CD4-positive, alpha-beta memory T cell (primary cell): Measurements from ENCODE around the gene SLC6A6. TPM values are rescaled to one million over a fixed set of nuclear protein-coding genes. Genes with fewer than 3 reads are reported as not detected.
"Not testable (repeated sequence)": the region's sequence is repeated elsewhere in the genome, so short reads cannot be mapped to it uniquely, and the experiment has no call there.

Experiments
- CTCF ChIA-PET: fragments of 350-600 bp; sonication (Branson Sonifier 250); formaldehyde crosslinking; loops from one replicate; lab custom pipeline; 2021; ENCODE audit warnings: inconsistent platforms; ENCODE audit not compliant: partially characterized antibody; lab: Charles Lee
- POLR2A ChIA-PET: fragments of 350-600 bp; sonication (Branson Sonifier 250); formaldehyde crosslinking; loops from one replicate; lab custom pipeline; 2021; ENCODE audit not compliant: partially characterized antibody; lab: Charles Lee
- DNase-seq, 5 donors: peaks; one replicate each; pipeline versions ENCODE4 v3.0.0 to v3.0.0-alpha.2; 2020 to 2022; ENCODE audit warnings: mixed read lengths in 1 of 5
- H3K27ac ChIP-seq: one replicate; pipeline ENCODE4 v1.7.0; 2013; ENCODE audit warnings: low read depth, low read length
- H3K27me3 ChIP-seq: 2 replicates; pipeline ENCODE4 v1.7.0; 2013; ENCODE audit warnings: mild to moderate bottlenecking, low read length, moderate library complexity; ENCODE audit not compliant: insufficient read depth
- H3K36me3 ChIP-seq: 2 replicates; pipeline ENCODE4 v1.7.0; 2013; ENCODE audit warnings: mild to moderate bottlenecking, low read length, moderate library complexity; ENCODE audit not compliant: insufficient read depth
- H3K4me1 ChIP-seq: 2 replicates; pipeline ENCODE4 v1.7.0; 2013; ENCODE audit warnings: mild to moderate bottlenecking, low read length, moderate library complexity; ENCODE audit not compliant: insufficient read depth
- H3K4me3 ChIP-seq, 2 donors: one replicate each; pipeline ENCODE4 v1.7.0; 2013; ENCODE audit warnings: low read length in 2 of 2, mild to moderate bottlenecking in 1 of 2
- H3K9me3 ChIP-seq, 2 donors: one replicate each; pipeline ENCODE4 v1.7.0; 2013; ENCODE audit warnings: low read length in 2 of 2, control low read depth in 1 of 2; ENCODE audit not compliant: control insufficient read depth in 1 of 2
- H3K27ac Mint-ChIP-seq, 7 donors: one replicate each; pipeline ENCODE4 v1.8.0; 2020 to 2021; ENCODE audit warnings: mixed read lengths in 7 of 7, mild to moderate bottlenecking in 6 of 7, inconsistent platforms in 3 of 7, moderate library complexity in 3 of 7
- H3K27me3 Mint-ChIP-seq, 2 donors: one replicate each; pipeline ENCODE4 v1.8.0; 2020 to 2021; ENCODE audit warnings: mixed read lengths in 2 of 2
- H3K36me3 Mint-ChIP-seq, 2 donors: one replicate each; pipeline ENCODE4 v1.8.0; 2020 to 2021; ENCODE audit warnings: mixed read lengths in 2 of 2, inconsistent platforms in 1 of 2, mild to moderate bottlenecking in 1 of 2
- H3K4me1 Mint-ChIP-seq, 4 donors: one replicate each; pipeline ENCODE4 v1.8.0; 2020 to 2021; ENCODE audit warnings: mixed read lengths in 4 of 4, mild to moderate bottlenecking in 1 of 4
- H3K4me3 Mint-ChIP-seq, 8 donors: one replicate each; pipeline ENCODE4 v1.8.0; 2020 to 2021; ENCODE audit warnings: mixed read lengths in 8 of 8, mild to moderate bottlenecking in 7 of 8, moderate library complexity in 6 of 8, inconsistent platforms in 3 of 8
- H3K9me3 Mint-ChIP-seq, 8 donors: one replicate each; pipeline ENCODE4 v1.8.0; 2020 to 2021; ENCODE audit warnings: mixed read lengths in 8 of 8, mild to moderate bottlenecking in 5 of 8, inconsistent platforms in 3 of 8, moderate library complexity in 1 of 8
- intact Hi-C: fragments of 100-400 bp; cut with micrococcal nuclease; formaldehyde crosslinking; loops from one replicate; pipeline ENCODE4 v1.15.1; 2023
- polyA plus RNA-seq, 2 donors: library from polyadenylated mRNA; unstranded; fragments of 300-500 nt; fragmentation: Illumina TruSeq; gene quantifications; one replicate each; pipeline ENCODE4 v1.2.3, GENCODE V29; 2021
- total RNA-seq, 2 experiments: library from RNA; stranded (reverse); gene quantifications; one replicate each; pipeline ENCODE4 v1.2.3, GENCODE V29; 2021

Gene SLC6A6
- total and polyA plus RNA-seq, 4 experiments from 2014 or later = 3.8 to 51.8 (median 29.7) TPM

- no peaks in the 10 kb centered on the region for H3K4me1 ChIP-seq
- Mint-ChIP-seq H3K27me3 (peaks cover 0 to 2% of the 10 kb centered on the region in 2 donors), H3K4me3 (no peak overlapping the region), H3K4me1 (peaks cover 0 to 2% (median under 1%) of the 10 kb centered on the region in 4 donors), H3K9me3 (peaks cover 0 to 2% (median 0%) of the 10 kb centered on the region in 8 donors), H3K27ac (no peak overlapping the region), H3K36me3 (no peaks in the 10 kb centered on the region)
- H3K27ac ChIP-seq = no peak overlapping the region
- intact Hi-C loops = no loop called here
- no peaks in the 10 kb centered on the region for H3K9me3 ChIP-seq
- DNase-seq = no peak
- CTCF ChIA-PET = interaction anchor here (0.9 to 1.5 kb wide), 3 partner anchors 12 to 252 kb away, joined by 3 to 4 read pairs (median 3); no protein-coding TSS in a partner anchor
- no peak overlapping the region for H3K4me3 ChIP-seq
- H3K27me3 ChIP-seq = no peaks in the 10 kb centered on the region
- POLR2A ChIA-PET = no interaction called here
- no peaks in the 10 kb centered on the region for H3K36me3 ChIP-seq
Observed at GRCh38 chr3:14512942-14513327, 110.5 kb downstream of the SLC6A6 start.

GRCh38 chr3:14513566-14514322 is 111.3 kb downstream of the SLC6A6 start:
- H3K36me3 ChIP-seq = no peaks in the 10 kb centered on the region
- no peaks in the 10 kb centered on the region for H3K27me3 ChIP-seq
- intact Hi-C loops = no loop called here
- H3K27ac ChIP-seq = no peak overlapping the region
- Mint-ChIP-seq H3K27ac (no peak overlapping the region), H3K36me3 (no peaks in the 10 kb centered on the region), H3K4me3 (no peak overlapping the region), H3K9me3 (peaks cover 0 to 2% (median 0%) of the 10 kb centered on the region in 8 donors), H3K27me3 (peaks cover 0 to 2% of the 10 kb centered on the region in 2 donors), H3K4me1 (peaks cover 0 to under 1% (median 0%) of the 10 kb centered on the region in 4 donors)
- no peaks in the 10 kb centered on the region for H3K4me1 ChIP-seq
- CTCF ChIA-PET = interaction anchor here (0.9 to 1.5 kb wide), 3 partner anchors 13 to 253 kb away, joined by 3 to 4 read pairs (median 3); no protein-coding TSS in a partner anchor
- POLR2A ChIA-PET = no interaction called here
- no peaks in the 10 kb centered on the region for H3K9me3 ChIP-seq
- no peak for DNase-seq
- H3K4me3 ChIP-seq = no peak overlapping the region

DNA sequence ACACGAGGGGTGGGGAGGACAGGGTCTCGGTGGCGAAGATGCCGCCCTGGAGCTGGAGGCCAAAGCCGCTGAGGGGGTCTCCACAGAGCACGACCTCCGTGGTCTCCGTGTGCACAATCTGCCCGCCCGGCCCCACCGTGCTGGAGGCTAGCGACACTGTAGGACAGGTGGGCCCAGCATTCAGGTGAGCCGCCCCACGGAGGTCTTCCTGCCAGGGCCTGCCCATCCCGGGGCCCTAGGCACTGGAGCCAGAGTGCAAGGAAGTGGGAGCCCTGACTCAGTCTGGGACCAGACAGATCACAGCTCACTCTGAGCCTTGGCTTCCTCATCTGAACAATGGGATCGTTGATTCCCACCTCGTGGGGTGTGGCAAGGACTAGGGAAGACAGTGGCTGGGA is 111.9 kb downstream of the SLC6A6 start:
- ChIA-PET CTCF (interaction anchor here (1.4 kb wide), 1 partner anchor 14 kb away, joined by 3 read pairs; no protein-coding TSS in a partner anchor), POLR2A (no interaction called here)
- Histone ChIP-seq H3K9me3 (no peaks in the 10 kb centered on the region), H3K27ac (no peak overlapping the region), H3K36me3 (no peaks in the 10 kb centered on the region), H3K27me3 (no peaks in the 10 kb centered on the region), H3K4me1 (no peaks in the 10 kb centered on the region), H3K4me3 (no peak overlapping the region)
- H3K4me3 Mint-ChIP-seq = no peak overlapping the region
- no peaks in the 10 kb centered on the region for H3K4me1 Mint-ChIP-seq
- peaks cover 0 to 2% (median 0%) of the 10 kb centered on the region in 8 donors for H3K9me3 Mint-ChIP-seq
- H3K27me3 Mint-ChIP-seq = peaks cover 0 to 1% of the 10 kb centered on the region in 2 donors
- intact Hi-C loops = no loop called here
- no peak overlapping the region for H3K27ac Mint-ChIP-seq
- H3K36me3 Mint-ChIP-seq = no peaks in the 10 kb centered on the region
- DNase-seq = no peak

DNA sequence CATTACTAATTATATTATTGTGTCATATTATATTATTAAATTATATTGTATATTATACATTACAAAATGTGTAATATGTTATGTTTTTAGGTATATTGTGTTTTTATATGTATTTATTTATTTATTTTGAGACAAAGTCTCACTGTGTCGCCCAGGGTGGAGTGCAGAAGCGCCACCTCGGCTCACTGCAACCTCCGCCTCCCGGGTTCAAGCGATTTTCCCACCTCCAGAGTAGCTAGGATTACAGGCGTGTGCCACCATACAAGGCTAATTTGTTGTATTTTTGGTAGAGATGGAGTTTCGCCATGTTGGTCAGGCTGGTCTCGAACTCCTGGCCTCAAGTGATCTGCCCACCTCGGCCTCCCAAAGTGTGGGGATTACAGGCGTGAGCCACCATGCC is 113.1 kb downstream of the SLC6A6 start:
- DNase-seq, H3K27me3 ChIP-seq, H3K9me3 Mint-ChIP-seq, POLR2A ChIA-PET, intact Hi-C loops, H3K9me3 ChIP-seq, H3K27ac Mint-ChIP-seq, H3K4me1 ChIP-seq, H3K27ac ChIP-seq, H3K4me1 Mint-ChIP-seq, H3K36me3 Mint-ChIP-seq, H3K4me3 Mint-ChIP-seq, H3K36me3 ChIP-seq, H3K27me3 Mint-ChIP-seq, CTCF ChIA-PET, H3K4me3 ChIP-seq: not testable (repeated sequence)

DNA sequence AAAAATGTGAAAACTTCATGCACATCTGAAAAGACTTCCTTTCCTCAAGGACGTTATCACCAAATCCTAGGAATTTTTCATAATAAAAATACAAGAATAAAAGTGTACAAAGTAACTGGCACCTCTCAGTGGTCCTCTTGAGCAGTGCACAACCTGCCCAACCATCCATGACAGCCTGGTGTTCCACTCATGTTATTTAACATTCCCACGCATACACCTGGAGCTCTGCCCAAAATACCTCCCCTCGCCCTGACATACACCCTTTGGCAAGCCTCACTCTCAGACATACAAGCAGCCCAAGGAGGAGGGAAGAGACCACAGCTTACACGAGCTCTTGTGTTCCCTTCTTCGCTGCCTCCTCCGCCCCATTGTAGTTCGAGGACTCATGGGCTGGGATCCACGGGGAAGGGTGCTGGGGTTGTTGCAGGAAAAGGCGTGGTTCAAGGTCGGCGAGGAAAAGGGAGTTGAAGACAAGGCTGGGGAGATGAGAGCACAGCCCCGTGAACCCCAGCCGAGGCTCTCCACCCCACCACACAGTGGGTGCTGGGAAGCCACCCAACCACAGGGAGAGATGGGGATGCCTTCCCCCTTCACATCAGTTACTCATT is 114.4 kb downstream of the SLC6A6 start:
- POLR2A ChIA-PET = no interaction called here
- CTCF ChIA-PET = interaction anchor here (2.0 kb wide), 1 partner anchor 12 kb away, joined by 6 read pairs; no protein-coding TSS in a partner anchor
- H3K9me3 ChIP-seq = no peaks in the 10 kb centered on the region
- DNase-seq = no peak
- no peaks in the 10 kb centered on the region for H3K27me3 ChIP-seq
- H3K27ac ChIP-seq = no peak overlapping the region
- no peak overlapping the region for H3K4me3 ChIP-seq
- no peaks in the 10 kb centered on the region for H3K36me3 ChIP-seq
- no peak overlapping the region for H3K27ac Mint-ChIP-seq
- H3K4me3 Mint-ChIP-seq = no peak overlapping the region
- peaks cover 6 to 7% of the 10 kb centered on the region in 2 donors for H3K27me3 Mint-ChIP-seq
- no peaks in the 10 kb centered on the region for H3K36me3 Mint-ChIP-seq
- peaks cover 0 to 2% (median 0%) of the 10 kb centered on the region in 8 donors for H3K9me3 Mint-ChIP-seq
- no peaks in the 10 kb centered on the region for H3K4me1 Mint-ChIP-seq
- intact Hi-C loops = no loop called here
- H3K4me1 ChIP-seq = no peaks in the 10 kb centered on the region

GRCh38 chr3:14517601-14518431 is 115.4 kb downstream of the SLC6A6 start:
- ChIA-PET CTCF (interaction anchor here (2.0 to 3.7 kb wide), 2 partner anchors 9 to 13 kb away, joined by 6 to 18 read pairs; no protein-coding TSS in a partner anchor), POLR2A (no interaction called here)
- Mint-ChIP-seq H3K27me3 (peaks cover 7 to 8% of the 10 kb centered on the region in 2 donors), H3K4me3 (no peak overlapping the region), H3K9me3 (peaks cover 0 to 2% (median 0%) of the 10 kb centered on the region in 8 donors), H3K36me3 (no peaks in the 10 kb centered on the region), H3K4me1 (no peaks in the 10 kb centered on the region), H3K27ac (no peak overlapping the region)
- no peaks in the 10 kb centered on the region for H3K4me1 ChIP-seq
- DNase-seq = no peak
- no peak overlapping the region for H3K4me3 ChIP-seq
- H3K27me3 ChIP-seq = no peaks in the 10 kb centered on the region
- no peaks in the 10 kb centered on the region for H3K9me3 ChIP-seq
- intact Hi-C loops = no loop called here
- no peaks in the 10 kb centered on the region for H3K36me3 ChIP-seq
- no peak overlapping the region for H3K27ac ChIP-seq

DNA sequence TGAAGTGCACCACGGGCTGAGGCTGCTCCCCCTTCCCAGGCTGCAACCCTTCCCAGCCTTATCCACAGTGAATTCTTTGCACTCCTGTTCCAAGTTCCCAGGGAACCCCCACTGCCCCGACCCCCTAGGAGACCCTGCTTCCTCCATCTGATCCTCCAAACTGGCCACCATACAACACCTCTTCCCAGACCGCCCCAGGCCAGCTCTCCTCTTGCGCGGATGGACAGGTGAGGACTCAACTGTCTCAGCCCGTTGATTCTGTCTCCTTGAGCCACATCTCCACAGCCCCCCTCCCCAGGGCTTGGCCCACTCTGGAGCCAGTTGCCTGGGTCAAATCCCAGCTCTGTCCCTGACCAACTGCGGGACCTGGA is 116.0 kb downstream of the SLC6A6 start:
- H3K27me3 Mint-ChIP-seq = peaks cover 10 to 12% of the 10 kb centered on the region in 2 donors

More for the DNA sequence above, 116.0 kb downstream of the SLC6A6 start:
- DNase-seq = no peak
- no peak overlapping the region for H3K4me3 ChIP-seq
- intact Hi-C loops = no loop called here
- H3K27ac ChIP-seq = no peak overlapping the region
- ChIA-PET CTCF (interaction anchor here (3.7 kb wide), 1 partner anchor 9 kb away, joined by 18 read pairs; no protein-coding TSS in a partner anchor), POLR2A (no interaction called here)
- no peaks in the 10 kb centered on the region for H3K4me1 ChIP-seq
- Mint-ChIP-seq H3K27ac (no peak overlapping the region), H3K4me3 (no peak overlapping the region), H3K36me3 (no peaks in the 10 kb centered on the region), H3K4me1 (no peaks in the 10 kb centered on the region), H3K9me3 (peaks cover 0 to 2% (median 0%) of the 10 kb centered on the region in 8 donors)
- H3K27me3 ChIP-seq = no peaks in the 10 kb centered on the region
- no peaks in the 10 kb centered on the region for H3K36me3 ChIP-seq
- H3K9me3 ChIP-seq = no peaks in the 10 kb centered on the region
